Measurements from ENCODE around the gene ZNF652. TPM values are rescaled to one million over a fixed set of nuclear protein-coding genes. Genes with fewer than 3 reads are reported as not detected.
"Not testable (repeated sequence)": the region's sequence is repeated elsewhere in the genome, so short reads cannot be mapped to it uniquely, and the experiment has no call there.

Gene ZNF652
- polyA plus RNA-seq, 1 donor from 2014 or later = 26.7 TPM

DNA sequence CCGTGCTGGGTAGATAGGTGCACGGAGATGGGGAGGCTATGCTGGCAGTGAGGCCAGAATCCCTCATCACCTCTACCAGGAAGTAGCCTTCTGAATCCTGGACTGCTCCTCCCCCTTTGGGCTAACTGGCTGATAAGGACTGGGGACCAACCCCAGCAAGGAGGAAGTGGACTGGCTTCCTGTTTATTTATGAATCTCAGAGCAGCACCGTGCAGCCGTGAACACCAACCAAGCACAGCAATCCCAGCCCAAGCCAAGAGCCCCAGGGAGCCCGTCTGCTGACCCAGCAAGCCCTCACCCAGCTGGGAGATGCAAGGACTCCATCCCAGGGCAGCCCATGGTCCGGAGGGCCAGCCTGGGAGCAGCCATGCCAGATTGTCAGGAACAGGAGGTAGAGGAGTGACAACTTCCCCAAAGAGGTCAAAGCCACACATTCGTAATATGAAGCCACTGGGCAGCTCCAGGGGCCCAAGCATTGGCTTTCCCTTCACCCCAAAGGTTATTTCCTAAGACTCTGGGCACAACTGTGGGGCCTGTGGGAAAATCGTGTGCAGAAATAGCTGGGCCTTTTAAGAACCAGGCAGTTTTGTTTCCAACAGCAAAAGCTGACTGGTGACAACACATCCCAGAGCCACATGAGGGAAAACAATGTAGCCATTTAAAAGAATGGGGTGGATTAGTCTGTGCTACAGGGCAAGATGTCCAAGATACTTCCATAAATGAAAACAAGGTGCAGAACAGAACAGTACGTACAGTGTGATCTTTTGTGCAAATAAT is 28.7 kb upstream of the ZNF652 start:
- Histone ChIP-seq H3K27ac (ENCODE audit: low read length) (no peak overlapping the region), H3K36me3 (ENCODE audit: insufficient read depth, low read length) (no peaks in the 10 kb centered on the region), H3K27me3 (ENCODE audit: insufficient read depth, low read depth, low read length) (no peaks in the 10 kb centered on the region), H4K20me1 (ENCODE audit: insufficient read depth) (no peaks in the 10 kb centered on the region), H3K79me2 (replicated peaks; ENCODE audit: insufficient read depth, low read length) (no peaks in the 10 kb centered on the region), H3K4me2 (ENCODE audit: low read length) (no peak overlapping the region), H3K4me3 (ENCODE audit: low read length) (no peak overlapping the region), H3K9me3 (ENCODE audit: low read length) (no peaks in the 10 kb centered on the region), H3K9me2 (ENCODE audit: insufficient read depth, low read length) (no peaks in the 10 kb centered on the region), H3K9ac (ENCODE audit: low read length) (no peak overlapping the region), H3F3A (ENCODE audit: insufficient read depth, low read length, poor library complexity, severe bottlenecking) (no peaks in the 10 kb centered on the region), H2AFZ (ENCODE audit: low read depth, low read length) (no peak overlapping the region)
- TF ChIP-seq EZH2 (IDR thresholded peaks at IDR 0.05; ENCODE audit: borderline replicate concordance, insufficient read depth, low read length, poor library complexity, severe bottlenecking) = no peak

DNA sequence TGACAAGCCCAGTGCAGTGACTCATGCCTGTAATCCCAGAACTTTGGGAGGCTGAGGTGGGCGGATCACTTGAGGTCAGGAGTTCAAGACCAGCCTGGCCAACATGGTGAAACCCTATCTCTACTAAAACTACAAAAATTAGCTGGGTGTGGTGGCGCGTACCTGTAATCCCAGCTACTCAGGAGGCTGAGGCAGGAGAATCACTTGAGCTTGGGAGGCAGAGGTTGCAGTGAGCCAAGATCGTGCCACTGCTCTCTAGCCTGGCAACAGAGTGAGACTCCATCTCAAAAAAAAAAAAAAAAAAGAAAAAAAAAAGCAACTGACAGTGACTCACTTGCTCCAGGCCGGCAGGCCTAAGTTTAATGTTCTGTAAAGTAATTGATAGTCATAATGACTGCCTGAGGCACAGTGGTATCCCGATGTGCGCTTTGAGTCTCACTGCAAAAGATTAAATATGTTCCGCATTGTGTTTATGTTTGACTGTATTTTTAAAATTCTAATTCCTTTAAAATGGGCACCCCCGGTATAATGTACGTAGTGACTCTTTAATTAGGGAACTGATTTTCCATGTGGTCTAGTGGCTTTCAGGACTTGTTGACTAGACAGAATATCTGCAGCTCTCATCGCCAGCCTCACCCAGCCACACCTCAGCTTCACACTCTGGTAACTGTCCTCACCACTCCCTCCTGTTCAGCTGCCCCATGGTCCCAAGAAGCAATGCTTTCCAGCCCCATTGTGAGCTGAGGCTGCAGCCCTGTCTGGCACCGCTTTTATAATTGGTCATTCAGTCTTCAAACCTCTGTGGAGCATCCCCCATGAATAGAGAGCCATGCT is 27.7 kb upstream of the ZNF652 start:
- H3K9me2 ChIP-seq (ENCODE audit: insufficient read depth, low read length); H2AFZ ChIP-seq (ENCODE audit: low read depth, low read length); H3K4me3 ChIP-seq (ENCODE audit: low read length); H4K20me1 ChIP-seq (ENCODE audit: insufficient read depth); H3K79me2 ChIP-seq (replicated peaks; ENCODE audit: insufficient read depth, low read length); H3K36me3 ChIP-seq (ENCODE audit: insufficient read depth, low read length); H3K4me2 ChIP-seq (ENCODE audit: low read length); H3F3A ChIP-seq (ENCODE audit: insufficient read depth, low read length, poor library complexity, severe bottlenecking); H3K9me3 ChIP-seq (ENCODE audit: low read length); H3K27me3 ChIP-seq (ENCODE audit: insufficient read depth, low read depth, low read length); H3K27ac ChIP-seq (ENCODE audit: low read length); H3K9ac ChIP-seq (ENCODE audit: low read length): not testable (repeated sequence)

DNA sequence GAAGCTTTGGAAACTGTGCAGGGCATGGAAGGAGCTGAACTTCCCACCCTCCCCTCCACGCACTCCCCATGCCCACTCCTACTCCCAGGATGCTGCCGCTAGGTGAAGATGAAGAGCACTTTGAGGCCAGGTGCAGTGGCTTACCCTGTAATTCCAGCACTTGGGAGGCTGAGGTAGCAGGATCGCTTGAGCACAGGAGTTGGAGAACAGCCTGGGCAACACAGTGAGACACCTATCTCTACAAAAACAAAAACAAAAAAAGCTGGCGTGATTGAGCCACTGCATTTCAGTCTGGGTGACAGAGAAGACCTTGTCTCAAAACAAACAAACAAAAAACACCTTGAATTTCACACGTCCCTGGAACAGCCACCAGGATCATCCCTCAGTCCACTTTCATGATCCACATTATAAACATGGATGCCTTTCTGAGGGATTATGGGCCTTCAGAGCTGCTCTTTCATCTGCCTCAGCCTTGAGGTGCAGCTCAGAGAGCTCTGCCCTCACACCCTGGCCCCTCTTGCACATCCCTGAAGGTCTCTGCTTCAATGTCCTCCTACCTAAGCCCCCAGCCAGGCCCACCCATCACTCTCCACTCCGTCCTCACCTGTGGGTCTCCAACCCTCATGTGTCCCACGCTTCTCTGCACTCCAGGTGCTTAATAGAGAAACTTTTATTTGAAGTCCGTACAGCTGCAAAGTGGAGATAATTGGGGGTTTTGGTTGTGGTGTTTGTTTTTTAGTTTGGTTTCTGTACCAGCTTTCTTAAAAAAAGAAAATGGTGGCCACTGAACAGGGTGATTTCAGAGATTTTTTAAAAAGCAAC is 26.9 kb upstream of the ZNF652 start:
- H3K9me2 ChIP-seq (ENCODE audit: insufficient read depth, low read length) = no peaks in the 10 kb centered on the region
- H3K4me2 ChIP-seq (ENCODE audit: low read length) = no peak overlapping the region
- no peaks in the 10 kb centered on the region for H3F3A ChIP-seq (ENCODE audit: insufficient read depth, low read length, poor library complexity, severe bottlenecking)
- H3K27ac ChIP-seq (ENCODE audit: low read length) = no peak overlapping the region
- H3K9ac ChIP-seq (ENCODE audit: low read length) = no peak overlapping the region
- H3K79me2 ChIP-seq (replicated peaks; ENCODE audit: insufficient read depth, low read length) = no peaks in the 10 kb centered on the region
- no peaks in the 10 kb centered on the region for H4K20me1 ChIP-seq (ENCODE audit: insufficient read depth)
- no peaks in the 10 kb centered on the region for H3K36me3 ChIP-seq (ENCODE audit: insufficient read depth, low read length)
- H3K9me3 ChIP-seq (ENCODE audit: low read length) = no peaks in the 10 kb centered on the region
- TF ChIP-seq EP300 (conservative IDR thresholded peaks at IDR 0.05; ENCODE audit: poor library complexity, severe bottlenecking) = no peak
- no peak for TF ChIP-seq SMC3 (conservative IDR thresholded peaks at IDR 0.05; ENCODE audit: poor library complexity)
- no peak for TF ChIP-seq POLR2AphosphoS5 (IDR thresholded peaks at IDR 0.05)
- no peak for TF ChIP-seq TAF1 (IDR thresholded peaks at IDR 0.05; ENCODE audit: low read depth)
- TF ChIP-seq MXI1 (conservative IDR thresholded peaks at IDR 0.05; ENCODE audit: poor library complexity, severe bottlenecking) = no peak
- TF ChIP-seq, protein P1, sequence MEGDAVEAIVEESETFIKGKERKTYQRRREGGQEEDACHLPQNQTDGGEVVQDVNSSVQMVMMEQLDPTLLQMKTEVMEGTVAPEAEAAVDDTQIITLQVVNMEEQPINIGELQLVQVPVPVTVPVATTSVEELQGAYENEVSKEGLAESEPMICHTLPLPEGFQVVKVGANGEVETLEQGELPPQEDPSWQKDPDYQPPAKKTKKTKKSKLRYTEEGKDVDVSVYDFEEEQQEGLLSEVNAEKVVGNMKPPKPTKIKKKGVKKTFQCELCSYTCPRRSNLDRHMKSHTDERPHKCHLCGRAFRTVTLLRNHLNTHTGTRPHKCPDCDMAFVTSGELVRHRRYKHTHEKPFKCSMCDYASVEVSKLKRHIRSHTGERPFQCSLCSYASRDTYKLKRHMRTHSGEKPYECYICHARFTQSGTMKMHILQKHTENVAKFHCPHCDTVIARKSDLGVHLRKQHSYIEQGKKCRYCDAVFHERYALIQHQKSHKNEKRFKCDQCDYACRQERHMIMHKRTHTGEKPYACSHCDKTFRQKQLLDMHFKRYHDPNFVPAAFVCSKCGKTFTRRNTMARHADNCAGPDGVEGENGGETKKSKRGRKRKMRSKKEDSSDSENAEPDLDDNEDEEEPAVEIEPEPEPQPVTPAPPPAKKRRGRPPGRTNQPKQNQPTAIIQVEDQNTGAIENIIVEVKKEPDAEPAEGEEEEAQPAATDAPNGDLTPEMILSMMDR (IDR thresholded peaks at IDR 0.05; ENCODE audit: poor library complexity, severe bottlenecking) = no peak
- no peaks in the 10 kb centered on the region for H3K27me3 ChIP-seq (ENCODE audit: insufficient read depth, low read depth, low read length)
- H2AFZ ChIP-seq (ENCODE audit: low read depth, low read length) = no peak overlapping the region
- H3K4me3 ChIP-seq (ENCODE audit: low read length) = no peak overlapping the region

Measured in neural cell (in vitro differentiated cells).